Measurements from ENCODE around the gene IMPACT. TPM values are rescaled to one million over a fixed set of nuclear protein-coding genes. Genes with fewer than 3 reads are reported as not detected.
A peak's percentile ranks its signal among the peaks of the same experiment; 100 is the strongest.

IMPACT gene
- total RNA-seq, 2 experiments from 2014 or later: 6.9 to 8.2 TPM

GRCh38 chr18:24400587-24400986 lies 25.9 kb upstream of the IMPACT start:
- Mint-ChIP-seq H3K27me3 (peaks cover 43% of the 10 kb centered on the region), H3K36me3 (ENCODE audit: low read depth) (no peaks in the 10 kb centered on the region), H3K9me3 (no peaks in the 10 kb centered on the region), H3K27ac (no peak overlapping the region), H3K4me3 (no peak overlapping the region), H3K4me1 (peaks cover 13% of the 10 kb centered on the region)
- CTCF ChIA-PET: no interaction called here
- DNase-seq: no peak
- POLR2A ChIA-PET: no interaction called here

- Mint-ChIP-seq H3K27me3 (peaks cover 46% of the 10 kb centered on the region), H3K36me3 (ENCODE audit: low read depth) (no peaks in the 10 kb centered on the region), H3K4me3 (no peak overlapping the region), H3K4me1 (peaks cover 6% of the 10 kb centered on the region), H3K27ac (no peak overlapping the region), H3K9me3 (no peaks in the 10 kb centered on the region)
- CTCF ChIA-PET: no interaction called here
- DNase-seq: no peak
- POLR2A ChIA-PET: no interaction called here
Measured at GRCh38 chr18:24402209-24402785, 24.2 kb upstream of the IMPACT start.

- peaks cover 47% of the 10 kb centered on the region for H3K27me3 Mint-ChIP-seq
- ChIA-PET CTCF (no interaction called here), POLR2A (no interaction called here)
- H3K4me1 Mint-ChIP-seq: peaks cover 3% of the 10 kb centered on the region
- no peak for DNase-seq
- no peaks in the 10 kb centered on the region for H3K36me3 Mint-ChIP-seq (ENCODE audit: low read depth)
- H3K9me3 Mint-ChIP-seq: no peaks in the 10 kb centered on the region
- H3K4me3 Mint-ChIP-seq: no peak overlapping the region
- H3K27ac Mint-ChIP-seq: no peak overlapping the region
Measured at GRCh38 chr18:24403076-24403475, 23.4 kb upstream of the IMPACT start.

GRCh38 chr18:24404591-24404990 lies 21.9 kb upstream of the IMPACT start:
- no peaks in the 10 kb centered on the region for H3K36me3 Mint-ChIP-seq (ENCODE audit: low read depth)
- no peak overlapping the region for H3K4me3 Mint-ChIP-seq
- POLR2A ChIA-PET: no interaction called here
- no peak for DNase-seq
- H3K9me3 Mint-ChIP-seq: no peaks in the 10 kb centered on the region
- no peak overlapping the region for H3K27ac Mint-ChIP-seq
- peaks cover 50% of the 10 kb centered on the region for H3K27me3 Mint-ChIP-seq
- no peaks in the 10 kb centered on the region for H3K4me1 Mint-ChIP-seq
- CTCF ChIA-PET: no interaction called here

- ChIA-PET POLR2A (no interaction called here), CTCF (interaction anchor here (0.6 kb wide), 1 partner anchor 9 kb away, joined by 3 read pairs; no protein-coding TSS in a partner anchor)
- Mint-ChIP-seq H3K9me3 (peaks cover 11% of the 10 kb centered on the region), H3K4me1 (peaks cover 11% of the 10 kb centered on the region), H3K36me3 (ENCODE audit: low read depth) (no peaks in the 10 kb centered on the region), H3K4me3 (no peak overlapping the region), H3K27ac (no peak overlapping the region), H3K27me3 (peaks cover 59% of the 10 kb centered on the region)
- no peak for DNase-seq
Measured at GRCh38 chr18:24408496-24408895, 18.0 kb upstream of the IMPACT start.

- CTCF ChIA-PET: no interaction called here
Measured at GRCh38 chr18:24413148-24413547, 13.3 kb upstream of the IMPACT start.

GRCh38 chr18:24414349-24415003 lies 12.0 kb upstream of the IMPACT start:
- no peak overlapping the region for H3K4me3 Mint-ChIP-seq
- no peak overlapping the region for H3K27ac Mint-ChIP-seq
- ChIA-PET CTCF (interaction anchor here (0.7 to 3.8 kb wide), 3 partner anchors 16 to 74 kb away, joined by 3 to 17 read pairs (median 4); no protein-coding TSS in a partner anchor), POLR2A (interaction anchor here (0.6 to 1.8 kb wide), 3 partner anchors 12 to 197 kb away, joined by 3 to 7 read pairs (median 4); partner anchors contain the start of genes IMPACT and OSBPL1A)
- peaks cover 27% of the 10 kb centered on the region for H3K4me1 Mint-ChIP-seq
- peak; percentile 30 for DNase-seq
- peaks cover 37% of the 10 kb centered on the region for H3K27me3 Mint-ChIP-seq
- H3K9me3 Mint-ChIP-seq: peaks cover 11% of the 10 kb centered on the region
- no peaks in the 10 kb centered on the region for H3K36me3 Mint-ChIP-seq (ENCODE audit: low read depth)

More at GRCh38 chr18:24413148-24413547, 13.3 kb upstream of the IMPACT start:
- Mint-ChIP-seq H3K4me1 (peaks cover 27% of the 10 kb centered on the region), H3K27me3 (peaks cover 45% of the 10 kb centered on the region), H3K4me3 (no peak overlapping the region), H3K27ac (no peak overlapping the region), H3K36me3 (ENCODE audit: low read depth) (no peaks in the 10 kb centered on the region), H3K9me3 (peaks cover 11% of the 10 kb centered on the region)
- POLR2A ChIA-PET: interaction anchor here (1.7 kb wide), 1 partner anchor 15 kb away, joined by 4 read pairs; the partner anchor contains the start of gene OSBPL1A
- no peak for DNase-seq

- Mint-ChIP-seq H3K27ac (no peak overlapping the region), H3K27me3 (peaks cover 36% of the 10 kb centered on the region)
- POLR2A ChIA-PET: interaction anchor here (0.9 kb wide), 1 partner anchor 15 kb away, joined by 3 read pairs; no protein-coding TSS in a partner anchor
Measured at GRCh38 chr18:24417480-24417879, 9.0 kb upstream of the IMPACT start.

GRCh38 chr18:24420551-24420950 lies 5.9 kb upstream of the IMPACT start:
- CTCF ChIA-PET: interaction anchor here (0.6 kb wide), 1 partner anchor 16 kb away, joined by 3 read pairs; no protein-coding TSS in a partner anchor
- Mint-ChIP-seq H3K4me1 (peaks cover 6% of the 10 kb centered on the region), H3K9me3 (peaks cover 1% of the 10 kb centered on the region), H3K4me3 (no peak overlapping the region), H3K27me3 (peaks cover 42% of the 10 kb centered on the region), H3K36me3 (ENCODE audit: low read depth) (peaks cover 2% of the 10 kb centered on the region), H3K27ac (no peak overlapping the region)
- DNase-seq: no peak
- POLR2A ChIA-PET: no interaction called here

More at GRCh38 chr18:24417480-24417879, 9.0 kb upstream of the IMPACT start:
- CTCF ChIA-PET: interaction anchor here (3.8 kb wide), 1 partner anchor 71 kb away, joined by 17 read pairs; no protein-coding TSS in a partner anchor
- Mint-ChIP-seq H3K4me3 (no peak overlapping the region), H3K4me1 (peaks cover 27% of the 10 kb centered on the region), H3K9me3 (peaks cover 7% of the 10 kb centered on the region), H3K36me3 (ENCODE audit: low read depth) (no peaks in the 10 kb centered on the region)
- no peak for DNase-seq

GRCh38 chr18:24421831-24422230 lies 4.6 kb upstream of the IMPACT start:
- DNase-seq: no peak
- peaks cover 37% of the 10 kb centered on the region for H3K27me3 Mint-ChIP-seq
- peaks cover 9% of the 10 kb centered on the region for H3K36me3 Mint-ChIP-seq (ENCODE audit: low read depth)
- no peak overlapping the region for H3K4me3 Mint-ChIP-seq
- no peak overlapping the region for H3K27ac Mint-ChIP-seq
- ChIA-PET POLR2A (no interaction called here), CTCF (interaction anchor here (1.4 kb wide), 1 partner anchor 67 kb away, joined by 5 read pairs; no protein-coding TSS in a partner anchor)
- peaks cover 11% of the 10 kb centered on the region for H3K4me1 Mint-ChIP-seq
- peaks cover 7% of the 10 kb centered on the region for H3K9me3 Mint-ChIP-seq

- ChIA-PET CTCF (no interaction called here), POLR2A (interaction anchor here (1.6 kb wide), 2 partner anchors 11 to 28 kb away, joined by 7 read pairs; partner anchors contain the start of gene OSBPL1A)
- H3K27ac Mint-ChIP-seq: peak overlapping the region; percentile 40
- peak overlapping the region; percentile 68 for H3K4me3 Mint-ChIP-seq
- H3K9me3 Mint-ChIP-seq: peaks cover 10% of the 10 kb centered on the region
- H3K27me3 Mint-ChIP-seq: peaks cover 24% of the 10 kb centered on the region
- H3K36me3 Mint-ChIP-seq (ENCODE audit: low read depth): peaks cover 12% of the 10 kb centered on the region
- H3K4me1 Mint-ChIP-seq: peaks cover 24% of the 10 kb centered on the region
- DNase-seq: no peak
Measured at GRCh38 chr18:24426073-24426397, 435 bp upstream of the IMPACT start.

- peak overlapping the region; percentile 81 for H3K4me3 Mint-ChIP-seq
- POLR2A ChIA-PET: interaction anchor here (1.0 to 1.6 kb wide), 3 partner anchors 13 to 33 kb away, joined by 3 to 7 read pairs (median 7); partner anchors contain the start of genes HRH4 and OSBPL1A
Measured at GRCh38 chr18:24427484-24427883, 1.0 kb downstream of the IMPACT start.

GRCh38 chr18:24428709-24429108 lies 2.2 kb downstream of the IMPACT start:
- Mint-ChIP-seq H3K27me3 (peaks cover 8% of the 10 kb centered on the region), H3K4me1 (peaks cover 24% of the 10 kb centered on the region), H3K4me3 (no peak overlapping the region), H3K9me3 (peaks cover 10% of the 10 kb centered on the region), H3K27ac (no peak overlapping the region), H3K36me3 (ENCODE audit: low read depth) (peaks cover 15% of the 10 kb centered on the region)
- ChIA-PET CTCF (interaction anchor here (0.6 to 1.1 kb wide), 4 partner anchors 13 to 791 kb away, joined by 3 to 8 read pairs (median 3); no protein-coding TSS in a partner anchor), POLR2A (no interaction called here)
- no peak for DNase-seq

More at GRCh38 chr18:24427484-24427883, 1.0 kb downstream of the IMPACT start:
- Mint-ChIP-seq H3K36me3 (ENCODE audit: low read depth) (peaks cover 15% of the 10 kb centered on the region), H3K27me3 (peaks cover 17% of the 10 kb centered on the region), H3K9me3 (peaks cover 10% of the 10 kb centered on the region), H3K27ac (no peak overlapping the region), H3K4me1 (peaks cover 24% of the 10 kb centered on the region)
- CTCF ChIA-PET: interaction anchor here (1.0 to 1.2 kb wide), 3 partner anchors 9 to 61 kb away, joined by 3 to 4 read pairs (median 4); no protein-coding TSS in a partner anchor
- DNase-seq: no peak
